A673 (cell line): Measurements from ENCODE around the gene RBX1. TPM values are rescaled to one million over a fixed set of nuclear protein-coding genes. Genes with fewer than 3 reads are reported as not detected.

Experiments
- BruUV-seq: library from RNA; stranded (reverse); fragments of 400-500 nt; replicated peaks from 2 replicates; lab custom pipeline; 2021; lab: Mats Ljungman, UMichigan
- CTCF ChIA-PET: fragments of 300-600 bp; sonication (Branson Sonifier 250); formaldehyde crosslinking; loops from one replicate; lab custom pipeline; 2022; ENCODE audit warnings: antibody characterized with exemption; lab: Charles Lee
- POLR2A ChIA-PET: fragments of 300-600 bp; sonication (Branson Sonifier 250); formaldehyde crosslinking; loops from one replicate; lab custom pipeline; 2022; ENCODE audit warnings: antibody characterized with exemption; ENCODE audit not compliant: low non-redundant PET; lab: Charles Lee
- DNase-seq: peaks from one replicate; pipeline ENCODE4 v3.0.0-alpha.2; 2015; ENCODE audit warnings: low spot score
- H3K27ac ChIP-seq: fragments of 200-600 bp; sonication (generic); 2 replicates; pipeline ENCODE4 v1.5.1; 2016; ENCODE audit warnings: mixed run types, low read depth, mild to moderate bottlenecking, mixed read lengths, antibody characterized with exemption, low read length; ENCODE audit not compliant: poor library complexity, severe bottlenecking
- H3K27me3 ChIP-seq: fragments of 200-600 bp; sonication (generic); replicated peaks from 2 replicates; pipeline ENCODE4 v1.6.1; 2017; ENCODE audit warnings: mixed run types, low read depth, mild to moderate bottlenecking, mixed read lengths, antibody characterized with exemption, low read length; ENCODE audit not compliant: insufficient read depth, poor library complexity
- H3K36me3 ChIP-seq: fragments of 200-600 bp; sonication (generic); 2 replicates; pipeline ENCODE4 v1.6.1; 2016; ENCODE audit warnings: mixed run types, mild to moderate bottlenecking, mixed read lengths, antibody characterized with exemption, low read length; ENCODE audit not compliant: insufficient read depth, poor library complexity, severe bottlenecking
- H3K4me1 ChIP-seq: fragments of 200-600 bp; sonication (generic); 2 replicates; pipeline ENCODE4 v1.6.1; 2017; ENCODE audit warnings: mixed run types, mild to moderate bottlenecking, mixed read lengths, antibody characterized with exemption, low read length; ENCODE audit not compliant: insufficient read depth, poor library complexity, severe bottlenecking
- H3K4me3 ChIP-seq: fragments of 200-600 bp; sonication (generic); 2 replicates; pipeline ENCODE4 v1.5.1; 2016; ENCODE audit warnings: low read depth, mixed run types, mild to moderate bottlenecking, mixed read lengths, low read length; ENCODE audit not compliant: poor library complexity, severe bottlenecking
- H3K9me3 ChIP-seq: fragments of 200-600 bp; sonication (generic); 2 replicates; pipeline ENCODE4 v1.6.1; 2016; ENCODE audit warnings: mixed run types, low read depth, mild to moderate bottlenecking, mixed read lengths, antibody characterized with exemption, low read length; ENCODE audit not compliant: poor library complexity, severe bottlenecking
- EZH2 ChIP-seq: fragments of 200-600 bp; sonication (generic); IDR thresholded peaks from 2 replicates; pipeline ENCODE4 v1.6.1; 2017; ENCODE audit warnings: borderline replicate concordance, low read depth, mild to moderate bottlenecking, mixed read lengths, antibody characterized with exemption, low read length; ENCODE audit not compliant: poor library complexity, severe bottlenecking
- intact Hi-C: fragments of 100-400 bp; cut with micrococcal nuclease; formaldehyde crosslinking; loops from one replicate; pipeline ENCODE4 v1.10.0; 2022; ENCODE audit not compliant: unreplicated experiment
- total RNA-seq: library from RNA; stranded (reverse); gene quantifications from 2 replicates; pipeline ENCODE4 v1.2.3, GENCODE V29; 2021
- TF ChIP-seq, protein P1 (sequence below): fragments of 300-800, 200-600 bp; sonication (generic); conservative IDR thresholded peaks from 2 replicates; pipeline ENCODE4 v1.5.1; 2017; ENCODE audit warnings: low read depth, mild to moderate bottlenecking, antibody characterized with exemption, low read length, moderate library complexity, mixed read lengths

The RBX1 gene
- total RNA-seq, 1 experiment from 2014 or later, result 82.3 TPM

DNA sequence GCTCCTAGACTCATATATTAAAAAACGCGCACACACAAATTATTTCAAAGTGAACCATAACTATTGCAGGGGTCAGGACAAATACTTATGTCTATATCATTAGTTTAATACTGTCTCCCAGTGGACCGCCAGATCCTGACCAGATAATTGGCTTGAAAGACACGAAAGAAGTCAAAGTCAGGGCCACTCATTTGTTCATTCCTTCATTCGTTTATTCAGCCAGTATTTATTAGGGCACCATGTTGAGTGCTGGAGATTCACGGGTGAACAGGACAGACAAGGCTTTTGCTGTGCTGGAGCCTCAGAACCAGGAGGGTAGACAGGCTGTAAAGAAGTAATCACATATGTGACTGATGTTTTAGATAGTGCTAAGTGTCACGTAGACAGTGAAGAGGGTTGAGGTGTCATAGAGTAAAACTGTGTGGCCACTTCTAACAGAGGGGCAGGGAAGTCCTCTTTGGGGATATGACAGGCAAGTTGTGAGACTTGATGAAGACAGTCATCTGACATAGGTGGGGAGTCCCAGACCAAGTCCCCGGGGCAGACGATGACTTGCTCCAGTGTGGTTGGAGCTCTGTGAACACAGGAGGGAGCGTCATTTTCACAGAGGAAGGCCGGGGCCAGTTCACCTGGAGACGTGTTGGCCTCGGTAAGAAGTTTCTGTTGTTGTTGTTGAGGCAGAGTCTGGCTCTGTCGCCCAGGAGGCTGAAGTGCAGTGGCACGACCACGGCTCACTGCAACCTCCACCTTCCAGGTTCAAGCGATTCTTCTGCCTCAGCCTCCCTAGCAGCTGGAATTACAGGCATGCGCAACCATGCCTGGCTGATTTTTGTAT is 25.9 kb downstream of the RBX1 start:
- no TSS peak for BruUV-seq
- H3K27ac ChIP-seq, result no peak overlapping the region
- ChIA-PET POLR2A (interaction anchor here (0.6 kb wide), 1 partner anchor 346 kb away, joined by 7 read pairs; no protein-coding TSS in a partner anchor), CTCF (no interaction called here)
- no peaks in the 10 kb centered on the region for H3K4me1 ChIP-seq
- no peaks in the 10 kb centered on the region for H3K9me3 ChIP-seq
- TF ChIP-seq, protein P1, sequence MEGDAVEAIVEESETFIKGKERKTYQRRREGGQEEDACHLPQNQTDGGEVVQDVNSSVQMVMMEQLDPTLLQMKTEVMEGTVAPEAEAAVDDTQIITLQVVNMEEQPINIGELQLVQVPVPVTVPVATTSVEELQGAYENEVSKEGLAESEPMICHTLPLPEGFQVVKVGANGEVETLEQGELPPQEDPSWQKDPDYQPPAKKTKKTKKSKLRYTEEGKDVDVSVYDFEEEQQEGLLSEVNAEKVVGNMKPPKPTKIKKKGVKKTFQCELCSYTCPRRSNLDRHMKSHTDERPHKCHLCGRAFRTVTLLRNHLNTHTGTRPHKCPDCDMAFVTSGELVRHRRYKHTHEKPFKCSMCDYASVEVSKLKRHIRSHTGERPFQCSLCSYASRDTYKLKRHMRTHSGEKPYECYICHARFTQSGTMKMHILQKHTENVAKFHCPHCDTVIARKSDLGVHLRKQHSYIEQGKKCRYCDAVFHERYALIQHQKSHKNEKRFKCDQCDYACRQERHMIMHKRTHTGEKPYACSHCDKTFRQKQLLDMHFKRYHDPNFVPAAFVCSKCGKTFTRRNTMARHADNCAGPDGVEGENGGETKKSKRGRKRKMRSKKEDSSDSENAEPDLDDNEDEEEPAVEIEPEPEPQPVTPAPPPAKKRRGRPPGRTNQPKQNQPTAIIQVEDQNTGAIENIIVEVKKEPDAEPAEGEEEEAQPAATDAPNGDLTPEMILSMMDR, result no peak
- no peak for TF ChIP-seq EZH2
- peaks cover 8% of the 10 kb centered on the region for H3K36me3 ChIP-seq
- no peak overlapping the region for H3K4me3 ChIP-seq
- no peak for DNase-seq
- intact Hi-C loops, result no loop called here
- no peaks in the 10 kb centered on the region for H3K27me3 ChIP-seq

DNA sequence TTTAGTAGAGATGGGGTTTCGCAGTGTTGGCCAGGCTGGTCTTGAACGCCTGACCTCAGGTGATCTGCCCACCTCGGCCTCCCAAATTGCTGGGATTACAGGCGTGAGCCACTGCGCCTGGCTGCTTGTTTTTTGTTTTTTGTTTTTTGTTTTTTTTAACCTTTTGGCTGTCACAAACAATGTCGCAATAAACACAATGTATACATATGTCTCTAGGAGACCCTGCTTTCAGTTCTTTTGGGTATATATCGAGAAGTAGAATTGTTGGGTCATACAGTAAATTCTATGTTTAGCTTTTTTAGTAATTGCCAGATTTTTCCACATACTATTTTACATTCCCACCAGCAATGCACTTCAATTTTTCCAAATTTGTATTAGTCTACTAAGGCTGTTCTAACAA is 28.0 kb downstream of the RBX1 start:
- no peaks in the 10 kb centered on the region for H3K9me3 ChIP-seq
- H3K4me1 ChIP-seq, result no peaks in the 10 kb centered on the region
- no peak overlapping the region for H3K27ac ChIP-seq
- POLR2A ChIA-PET, result interaction anchor here (0.7 kb wide), 1 partner anchor 21 kb away, joined by 3 read pairs; no protein-coding TSS in a partner anchor
- no peak for DNase-seq
- H3K36me3 ChIP-seq, result no peaks in the 10 kb centered on the region
- no peak for TF ChIP-seq EZH2
- TF ChIP-seq, protein P1, result no peak
- intact Hi-C loops, result no loop called here
- H3K27me3 ChIP-seq, result no peaks in the 10 kb centered on the region
- CTCF ChIA-PET, result interaction anchor here (0.6 kb wide), 1 partner anchor 19 kb away, joined by 5 read pairs; no protein-coding TSS in a partner anchor
- H3K4me3 ChIP-seq, result no peak overlapping the region
- no TSS peak for BruUV-seq

DNA sequence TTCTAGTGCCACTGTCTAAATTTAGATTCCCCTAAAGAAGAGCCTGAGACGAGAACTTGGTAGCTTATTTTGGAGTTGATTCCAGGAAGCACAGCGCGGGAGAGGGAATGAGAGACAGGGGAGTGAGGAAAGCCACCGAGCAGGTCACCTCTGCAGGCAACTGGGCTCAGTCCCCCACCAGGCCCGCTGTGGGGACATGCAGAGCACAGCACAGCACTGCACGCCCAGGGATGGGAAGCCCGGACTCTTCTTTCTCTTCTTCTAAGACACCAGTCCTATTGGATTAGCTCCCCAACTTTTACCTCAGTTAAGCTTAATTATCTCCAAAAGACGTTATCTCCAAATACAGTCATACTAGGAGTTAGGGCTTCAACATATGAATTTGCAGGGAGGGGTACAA is 28.7 kb downstream of the RBX1 start:
- intact Hi-C loops, result no loop called here
- TF ChIP-seq, protein P1, result no peak
- no peak for TF ChIP-seq EZH2
- no peaks in the 10 kb centered on the region for H3K9me3 ChIP-seq
- ChIA-PET POLR2A (no interaction called here), CTCF (no interaction called here)
- no peaks in the 10 kb centered on the region for H3K36me3 ChIP-seq
- no peak overlapping the region for H3K27ac ChIP-seq
- no peaks in the 10 kb centered on the region for H3K4me1 ChIP-seq
- H3K27me3 ChIP-seq, result no peaks in the 10 kb centered on the region
- BruUV-seq, result no TSS peak
- H3K4me3 ChIP-seq, result no peak overlapping the region
- no peak for DNase-seq
